Motor neuron (in vitro differentiated cells): ENCODE data around the gene DPYSL4. TPM values are rescaled to one million over a fixed set of nuclear protein-coding genes. Genes with fewer than 3 reads are reported as not detected.

Experiments
- total RNA-seq, 8 experiments: library from RNA; unstranded; fragments of 300-600 nt; gene quantifications; 2 replicates each; pipeline versions ENCODE4 v1.2.3 to v1.2.4, GENCODE V29; 2022

Gene DPYSL4
- total RNA-seq, 8 experiments from 2014 or later = 0.56 to 181 (median 50.9) TPM

Other genes starting within 250 kb of the DPYSL4 start
- 100 to 1,000 TPM in 3 of 8 experiments, 10 to 100 TPM in 5; 21.6 to 190 (median 61.0) TPM for gene BNIP3, start 205.0 kb upstream of the DPYSL4 start, total RNA-seq
- 1 to 10 TPM in 5 of 8 experiments, under 1 TPM in 3; 0.38 to 1.7 (median 1.4) TPM for gene JAKMIP3, start 121.0 kb upstream of the DPYSL4 start, total RNA-seq
- 10 to 100 TPM in 6 of 8 experiments, 1 to 10 TPM in 2; 7.3 to 31.0 (median 22.7) TPM for gene STK32C, start 121.0 kb downstream of the DPYSL4 start, total RNA-seq
- 10 to 100 TPM in 6 of 8 experiments, 1 to 10 TPM in 2; 7.2 to 21.5 (median 15.1) TPM for gene LRRC27, start 145.2 kb downstream of the DPYSL4 start, total RNA-seq
- gene PWWP2B, start 210.3 kb downstream of the DPYSL4 start, total RNA-seq = 10 to 100 TPM in 3 of 8 experiments, 1 to 10 TPM in 5; 4.6 to 12.7 (median 8.9) TPM